GM21528 (cell line): ENCODE measurements around the gene GPC5.
A peak's percentile ranks its signal among the peaks of the same experiment; 100 is the strongest.
"Not testable (repeated sequence)": the region's sequence is repeated elsewhere in the genome, so short reads cannot be mapped to it uniquely, and the experiment has no call there.

Experiments used
- ATAC-seq: cut with Tn5 transposase; IDR thresholded peaks from one replicate; pipeline ENCODE4 v1.9.1; 2021; ENCODE audit warnings: mild to moderate bottlenecking, moderate library complexity; ENCODE audit not compliant: unreplicated experiment, low FRiP score

The GPC5 gene

GRCh38 chr13:91368676-91369440 lies 29.6 kb upstream of the GPC5 start:
- no peak for ATAC-seq

DNA sequence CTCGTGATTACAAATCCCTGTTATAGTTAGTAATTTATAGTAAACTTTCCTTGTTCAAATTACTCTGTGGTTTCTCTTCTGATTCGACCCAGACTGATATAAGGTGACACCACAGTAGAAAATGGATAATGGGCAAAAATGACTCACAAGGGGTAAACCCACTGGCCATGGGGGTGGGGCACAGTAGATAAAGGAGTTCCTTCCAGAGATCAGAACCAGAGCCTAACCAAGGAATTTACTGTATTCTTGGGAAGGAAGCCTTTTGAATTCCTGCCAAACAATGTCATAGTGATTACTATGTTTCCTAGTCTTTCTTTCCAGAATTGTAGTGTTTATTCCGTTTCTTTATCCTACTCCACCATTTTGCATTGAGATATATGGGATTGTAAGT lies 29.0 kb upstream of the GPC5 start:
- no peak for ATAC-seq

- no peak for ATAC-seq
Measured at GRCh38 chr13:91370501-91370900, 27.9 kb upstream of the GPC5 start.

DNA sequence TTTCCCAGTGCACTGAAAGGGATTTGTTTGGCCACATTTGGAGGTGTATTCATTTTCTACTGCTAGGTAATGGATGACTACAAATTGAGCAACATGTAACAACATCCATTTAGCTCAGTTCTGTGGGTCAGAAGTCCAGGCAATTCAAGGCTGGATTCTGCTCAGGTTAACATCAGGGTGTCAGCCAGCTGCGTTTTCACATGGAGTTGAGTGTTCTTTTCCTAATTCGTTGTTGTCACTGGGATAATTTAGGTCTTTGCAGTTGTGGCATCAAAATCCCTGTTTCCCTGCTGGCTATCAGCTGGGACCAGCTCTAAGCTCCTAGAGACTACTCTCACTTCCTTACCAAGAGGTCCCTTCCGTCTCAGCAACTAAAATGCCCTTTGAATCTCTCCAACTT lies 25.5 kb upstream of the GPC5 start:
- no peak for ATAC-seq

DNA sequence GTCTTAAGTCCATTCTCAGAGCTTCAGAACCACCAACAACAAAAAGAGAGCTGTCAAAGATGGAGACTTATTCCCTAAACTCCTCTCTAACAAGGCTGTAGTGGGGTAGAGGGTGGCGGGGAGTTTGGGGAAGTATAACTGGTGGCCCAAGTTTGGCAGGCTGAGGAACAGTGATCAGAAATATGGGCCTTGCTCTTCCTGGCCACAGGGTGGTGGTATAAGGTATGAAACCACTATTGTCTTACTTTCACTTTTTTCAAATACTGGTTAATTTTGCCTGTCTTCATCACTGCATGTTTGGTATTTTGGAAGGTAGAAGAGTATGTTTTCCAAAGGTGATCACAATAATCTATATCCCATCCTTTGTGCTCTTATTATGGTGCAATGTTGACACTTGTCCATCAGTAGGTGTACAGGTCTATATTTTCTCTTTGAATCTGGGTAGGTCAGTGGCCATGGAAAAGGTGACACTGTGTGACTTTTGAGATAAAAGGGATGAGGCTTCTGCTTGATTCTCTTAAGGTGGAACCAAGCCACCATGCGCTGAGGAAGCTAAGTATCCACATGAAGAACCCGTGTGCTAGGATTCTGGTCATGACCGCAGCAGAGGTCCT lies 23.2 kb upstream of the GPC5 start:
- peak; percentile 94 for ATAC-seq

DNA sequence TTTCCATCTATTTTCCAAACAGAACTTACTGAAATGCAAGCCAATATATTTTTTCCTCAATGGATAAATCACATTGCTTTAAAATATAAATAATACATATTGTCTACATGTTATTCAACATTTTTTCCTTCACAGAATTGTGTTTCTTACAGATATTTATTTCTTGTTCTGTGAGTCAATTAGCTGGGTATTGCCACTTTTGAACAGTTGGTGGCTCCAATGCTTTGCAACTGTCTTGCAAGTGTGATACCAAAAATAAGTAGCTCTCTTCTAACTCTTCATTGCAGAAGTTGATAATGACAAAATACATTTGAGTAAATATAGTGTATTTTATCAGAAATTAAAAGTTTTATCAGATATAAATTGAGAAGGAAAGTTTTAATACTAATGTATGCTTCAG lies 17.1 kb upstream of the GPC5 start:
- no peak for ATAC-seq

GRCh38 chr13:91383836-91384235 lies 14.6 kb upstream of the GPC5 start:
- no peak for ATAC-seq

DNA sequence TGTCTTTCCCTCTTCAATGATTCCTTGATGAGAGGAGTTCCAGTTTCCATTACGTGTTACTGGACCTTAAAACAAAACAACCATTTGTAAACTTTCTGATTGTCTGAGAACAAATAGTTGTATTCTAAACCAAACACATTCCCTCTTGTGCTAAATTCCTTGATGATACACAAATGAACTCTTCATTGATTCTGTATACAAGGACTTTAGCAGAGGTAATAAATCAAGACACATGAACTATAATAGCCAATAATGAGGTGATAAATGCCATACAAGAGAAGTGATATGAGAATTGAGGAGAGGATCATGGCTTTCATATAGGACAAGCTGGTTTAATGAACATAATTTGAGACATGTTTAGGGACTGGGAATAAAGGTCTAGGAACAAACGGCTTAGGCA lies 13.5 kb upstream of the GPC5 start:
- no peak for ATAC-seq

- ATAC-seq, result no peak
Measured at GRCh38 chr13:91389186-91389585, 9.2 kb upstream of the GPC5 start.

GRCh38 chr13:91397595-91397994 lies 826 bp upstream of the GPC5 start:
- no peak for ATAC-seq

- peak; percentile 22 for ATAC-seq
Measured at GRCh38 chr13:91399189-91400062, 1.0 kb downstream of the GPC5 start.

DNA sequence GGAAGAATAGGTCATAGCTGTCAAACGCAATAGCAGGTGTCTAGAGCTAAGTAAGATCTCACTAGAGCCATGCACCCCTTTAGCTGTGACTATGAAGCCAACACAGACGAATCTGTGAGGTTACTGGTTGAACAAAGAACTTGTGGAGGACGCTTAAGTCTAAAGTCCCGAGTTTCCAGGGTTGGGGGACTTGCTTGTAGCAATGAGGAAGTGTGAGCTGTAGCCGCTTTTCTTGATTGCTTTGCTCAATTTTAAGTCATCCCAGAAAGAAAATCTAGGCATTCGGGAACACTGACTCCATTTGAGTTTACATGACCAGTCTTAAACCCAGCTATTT lies 1.6 kb downstream of the GPC5 start:
- no peak for ATAC-seq

DNA sequence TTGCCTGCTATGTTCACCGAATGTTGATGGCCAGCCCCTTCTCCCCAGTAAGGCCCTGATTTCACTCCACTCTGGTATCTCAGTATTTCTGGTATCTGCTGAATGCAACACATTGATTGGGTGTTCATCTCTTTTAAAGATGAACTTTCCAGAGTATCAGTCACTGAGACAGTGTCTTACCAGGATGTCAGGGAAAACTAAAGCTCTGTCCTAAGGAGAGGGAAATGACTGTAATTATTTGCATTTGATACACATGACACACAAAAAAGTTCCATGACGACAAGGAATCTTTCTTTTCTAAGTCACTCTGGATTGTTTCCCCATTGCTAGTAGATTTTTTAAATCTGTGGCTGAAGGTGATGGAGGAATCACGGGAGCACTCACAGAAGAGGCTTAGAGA lies 2.2 kb downstream of the GPC5 start:
- no peak for ATAC-seq

DNA sequence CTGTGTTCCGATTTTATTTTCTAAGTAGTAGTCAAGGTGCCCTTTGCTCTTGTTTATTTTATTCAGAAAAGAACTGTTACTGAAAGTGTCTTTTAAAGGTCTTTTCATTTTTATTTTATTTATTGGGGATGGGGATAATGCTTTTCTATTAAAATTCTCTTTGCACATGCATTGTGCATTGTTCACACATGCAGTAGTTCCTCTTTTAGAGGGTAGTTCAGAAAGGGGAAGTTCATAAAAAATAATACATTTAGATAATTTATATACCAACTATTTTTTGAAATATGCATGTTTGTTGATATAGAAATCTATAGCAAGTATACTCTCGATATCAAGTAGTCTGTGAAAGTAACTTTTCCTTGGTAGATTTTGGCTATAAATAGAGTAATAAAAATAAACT lies 3.5 kb downstream of the GPC5 start:
- no peak for ATAC-seq

DNA sequence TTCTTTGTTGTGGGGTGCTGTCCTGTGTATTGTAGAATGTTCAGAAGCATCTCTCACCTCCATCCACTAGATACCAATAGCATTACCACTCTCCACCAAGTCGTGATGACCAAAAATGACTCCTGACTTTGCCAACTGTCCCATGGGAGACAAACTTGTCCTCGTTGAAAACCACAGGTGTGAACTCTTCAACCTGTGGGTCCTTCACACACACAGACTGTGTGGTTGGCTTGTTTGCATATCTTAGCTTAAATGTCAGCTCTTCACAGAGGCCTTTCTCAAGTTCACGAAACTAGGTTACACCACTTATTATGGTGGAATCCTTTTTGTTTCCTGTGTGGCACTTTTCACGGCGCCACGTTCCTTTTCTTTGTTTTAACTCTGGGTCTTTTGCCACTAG lies 6.8 kb downstream of the GPC5 start:
- peak; percentile 74 for ATAC-seq

- peak; percentile 73 for ATAC-seq
Measured at GRCh38 chr13:91406619-91407018, 8.2 kb downstream of the GPC5 start.

GRCh38 chr13:91408971-91409370 lies 10.6 kb downstream of the GPC5 start:
- ATAC-seq, result no peak

- ATAC-seq, result not testable (repeated sequence)
Measured at GRCh38 chr13:91416579-91416978, 18.2 kb downstream of the GPC5 start.

- no peak for ATAC-seq
Measured at GRCh38 chr13:91417660-91418325, 19.4 kb downstream of the GPC5 start.

DNA sequence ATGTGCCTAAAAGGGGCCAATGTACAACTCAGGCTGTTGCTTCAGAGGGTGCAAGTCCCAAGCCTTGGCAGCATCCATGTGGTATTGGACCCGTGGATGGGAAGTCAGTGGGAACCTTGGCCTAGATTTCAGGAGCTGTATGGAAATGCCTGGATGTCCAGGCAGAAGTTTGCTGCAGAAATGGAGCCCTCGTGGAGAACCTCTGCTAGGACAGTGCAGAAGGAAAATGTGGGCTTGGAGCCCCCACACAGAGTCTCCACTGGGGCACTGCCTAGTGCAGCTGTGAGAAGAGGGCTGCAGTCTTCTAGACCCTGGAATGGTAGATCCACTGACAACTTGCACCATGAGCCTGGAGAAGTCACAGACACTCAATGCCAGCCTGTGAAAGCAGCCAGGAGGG lies 28.5 kb downstream of the GPC5 start:
- no peak for ATAC-seq

DNA sequence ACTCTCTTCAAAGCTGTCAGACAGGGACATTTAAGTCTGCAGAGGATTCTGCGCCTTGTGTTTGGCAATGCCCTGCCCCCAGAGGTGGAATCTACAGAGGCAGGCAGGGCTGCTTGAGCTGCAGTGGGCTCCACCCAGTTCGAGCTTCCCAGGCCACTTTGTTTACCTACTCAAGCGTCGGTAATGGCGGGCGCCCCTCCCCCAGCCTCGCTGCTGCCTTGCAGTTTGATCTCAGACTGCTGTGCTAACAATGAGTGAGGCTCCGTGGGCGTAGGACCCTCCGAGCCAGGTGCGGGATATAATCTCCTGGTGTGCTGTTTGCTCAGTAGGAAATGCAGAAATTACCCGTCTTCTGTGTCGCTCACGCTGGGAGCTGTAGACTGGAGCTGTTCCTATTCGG lies 40.3 kb downstream of the GPC5 start:
- ATAC-seq, result not testable (repeated sequence)
